Activated T-helper 17 cell treated with anti-CD3 and anti-CD28 coated beads, Interleukin-2, amount 50 U/mL, for 72 hours (primary cell): ENCODE measurements around the gene PCMTD2. TPM values are rescaled to one million over a fixed set of nuclear protein-coding genes. Genes with fewer than 3 reads are reported as not detected.

ENCODE experiments used
- ATAC-seq: fragments of 150-1000 bp; cut with Tn5 transposase; replicated peaks from 2 replicates; pipeline ENCODE4 v1.10.0; 2021; ENCODE audit warnings: mild to moderate bottlenecking, moderate library complexity
- H3K27ac Mint-ChIP-seq: one replicate; pipeline ENCODE4 v1.8.0; 2022; ENCODE audit warnings: mixed read lengths
- H3K27me3 Mint-ChIP-seq: one replicate; pipeline ENCODE4 v1.8.0; 2022; ENCODE audit warnings: mixed read lengths
- H3K36me3 Mint-ChIP-seq: one replicate; pipeline ENCODE4 v1.8.0; 2022; ENCODE audit warnings: low read depth, mild to moderate bottlenecking, mixed read lengths
- H3K4me1 Mint-ChIP-seq: one replicate; pipeline ENCODE4 v1.8.0; 2022; ENCODE audit warnings: mixed read lengths
- H3K4me3 Mint-ChIP-seq: one replicate; pipeline ENCODE4 v1.8.0; 2022; ENCODE audit warnings: mild to moderate bottlenecking, mixed read lengths
- H3K9me3 Mint-ChIP-seq: one replicate; pipeline ENCODE4 v1.8.0; 2022; ENCODE audit warnings: mixed read lengths
- total RNA-seq, 2 donors: library from RNA; stranded (reverse); gene quantifications; one replicate each; pipeline ENCODE4 v1.2.3, GENCODE V29; 2022

Gene PCMTD2
- total RNA-seq, 2 donors from 2014 or later: 29.6 to 37.9 TPM

GRCh38 chr20:64240243-64241015 lies 15.1 kb upstream of the PCMTD2 start:
- Mint-ChIP-seq H3K27me3 (peaks cover 5% of the 10 kb centered on the region), H3K9me3 (no peaks in the 10 kb centered on the region), H3K4me1 (no peaks in the 10 kb centered on the region), H3K36me3 (no peaks in the 10 kb centered on the region), H3K4me3 (no peak overlapping the region), H3K27ac (no peak overlapping the region)
- no peak for ATAC-seq

- Mint-ChIP-seq H3K27me3 (peaks cover 7% of the 10 kb centered on the region), H3K4me3 (no peak overlapping the region), H3K4me1 (no peaks in the 10 kb centered on the region), H3K9me3 (no peaks in the 10 kb centered on the region), H3K36me3 (no peaks in the 10 kb centered on the region), H3K27ac (no peak overlapping the region)
- ATAC-seq: no peak
Measured at GRCh38 chr20:64241061-64241460, 14.5 kb upstream of the PCMTD2 start.

DNA sequence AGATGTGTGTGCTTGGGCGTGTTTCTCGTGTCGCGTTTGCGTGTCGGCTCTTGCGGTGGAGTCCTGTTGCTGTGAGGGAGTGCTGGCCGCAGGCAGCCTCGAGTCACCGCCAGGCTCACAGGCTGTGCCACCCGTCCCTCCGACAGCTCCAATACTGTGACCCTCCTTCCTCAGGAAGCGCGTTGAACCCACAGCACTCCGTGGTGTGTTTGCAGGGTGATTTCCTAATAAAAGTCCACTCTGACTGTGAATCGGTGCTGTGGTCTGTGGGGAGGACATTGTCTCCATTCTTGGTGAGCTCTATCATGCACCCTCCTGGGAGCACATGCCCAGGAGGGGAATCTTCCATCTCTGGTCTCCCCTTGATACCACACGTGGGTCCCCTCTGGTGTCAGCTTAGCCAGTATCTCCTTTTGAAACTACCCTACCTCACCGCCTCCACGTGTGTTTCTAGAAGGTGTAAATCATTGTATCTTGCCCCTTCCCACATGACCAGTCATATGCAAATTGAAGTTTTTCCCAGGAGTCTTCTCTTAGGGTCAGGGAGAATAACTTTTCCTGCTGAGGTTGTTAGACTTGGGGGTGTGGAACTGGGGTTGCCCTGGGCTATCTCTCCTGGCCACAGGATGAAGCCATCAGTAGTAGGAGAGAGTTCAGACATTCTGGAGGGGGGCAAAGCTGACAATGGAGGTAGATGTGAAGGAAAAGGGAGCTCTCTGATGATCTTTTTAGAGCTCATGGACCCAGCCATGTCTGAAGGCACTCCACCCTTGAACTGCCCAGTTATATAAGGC lies 13.3 kb upstream of the PCMTD2 start:
- no peaks in the 10 kb centered on the region for H3K36me3 Mint-ChIP-seq
- H3K9me3 Mint-ChIP-seq: no peaks in the 10 kb centered on the region
- no peak overlapping the region for H3K27ac Mint-ChIP-seq
- peaks cover 8% of the 10 kb centered on the region for H3K27me3 Mint-ChIP-seq
- no peaks in the 10 kb centered on the region for H3K4me1 Mint-ChIP-seq
- H3K4me3 Mint-ChIP-seq: no peak overlapping the region
- no peak for ATAC-seq

GRCh38 chr20:64242797-64243475 lies 12.6 kb upstream of the PCMTD2 start:
- no peak for ATAC-seq
- Mint-ChIP-seq H3K36me3 (no peaks in the 10 kb centered on the region), H3K9me3 (no peaks in the 10 kb centered on the region), H3K4me3 (no peak overlapping the region), H3K27ac (no peak overlapping the region), H3K27me3 (peaks cover 8% of the 10 kb centered on the region), H3K4me1 (no peaks in the 10 kb centered on the region)

GRCh38 chr20:64244281-64244805 lies 11.2 kb upstream of the PCMTD2 start:
- Mint-ChIP-seq H3K4me1 (no peaks in the 10 kb centered on the region), H3K4me3 (no peak overlapping the region), H3K9me3 (no peaks in the 10 kb centered on the region), H3K27me3 (peaks cover 8% of the 10 kb centered on the region), H3K27ac (no peak overlapping the region), H3K36me3 (no peaks in the 10 kb centered on the region)
- no peak for ATAC-seq

DNA sequence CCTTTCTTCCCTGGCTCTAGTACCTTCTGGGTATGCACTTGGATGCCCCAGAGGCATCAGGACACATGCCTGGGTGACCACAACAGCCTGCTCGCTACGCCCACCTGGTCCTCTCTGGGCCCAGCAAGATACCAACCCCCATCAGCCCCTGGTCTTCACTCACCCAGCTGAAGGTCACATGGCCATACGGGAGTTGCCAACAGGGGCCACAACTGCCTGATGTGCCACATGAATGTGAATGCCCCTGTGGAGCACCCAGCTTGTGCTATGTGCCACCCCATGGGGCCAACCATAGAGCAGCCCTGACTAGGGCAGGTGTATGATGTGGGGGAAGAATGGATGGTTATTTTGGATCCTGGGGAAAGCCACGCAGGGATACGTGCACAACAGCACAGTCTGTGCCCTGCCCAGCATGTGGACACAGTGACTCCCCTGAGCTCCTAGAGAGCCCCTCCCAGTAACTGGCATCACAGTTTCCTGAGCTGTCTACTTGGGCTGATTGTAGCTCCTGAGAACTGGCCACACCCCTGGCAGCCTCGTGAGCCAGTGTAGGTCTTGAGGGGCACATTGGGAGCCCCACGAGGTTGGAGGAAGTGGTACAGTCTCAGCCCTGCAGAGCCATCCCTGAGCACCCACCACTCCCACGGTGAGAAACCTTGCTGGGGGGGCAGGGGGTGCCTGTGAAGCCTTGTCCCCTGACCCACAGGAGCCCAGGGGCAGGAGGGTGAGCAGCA lies 10.5 kb upstream of the PCMTD2 start:
- peaks cover 8% of the 10 kb centered on the region for H3K27me3 Mint-ChIP-seq
- H3K9me3 Mint-ChIP-seq: no peaks in the 10 kb centered on the region
- H3K4me1 Mint-ChIP-seq: no peaks in the 10 kb centered on the region
- H3K4me3 Mint-ChIP-seq: no peak overlapping the region
- H3K36me3 Mint-ChIP-seq: no peaks in the 10 kb centered on the region
- H3K27ac Mint-ChIP-seq: no peak overlapping the region
- no peak for ATAC-seq

GRCh38 chr20:64245746-64246595 lies 9.6 kb upstream of the PCMTD2 start:
- Mint-ChIP-seq H3K9me3 (no peaks in the 10 kb centered on the region), H3K27ac (no peak overlapping the region), H3K4me1 (no peaks in the 10 kb centered on the region), H3K4me3 (no peak overlapping the region), H3K27me3 (peaks cover 8% of the 10 kb centered on the region), H3K36me3 (no peaks in the 10 kb centered on the region)
- ATAC-seq: no peak

DNA sequence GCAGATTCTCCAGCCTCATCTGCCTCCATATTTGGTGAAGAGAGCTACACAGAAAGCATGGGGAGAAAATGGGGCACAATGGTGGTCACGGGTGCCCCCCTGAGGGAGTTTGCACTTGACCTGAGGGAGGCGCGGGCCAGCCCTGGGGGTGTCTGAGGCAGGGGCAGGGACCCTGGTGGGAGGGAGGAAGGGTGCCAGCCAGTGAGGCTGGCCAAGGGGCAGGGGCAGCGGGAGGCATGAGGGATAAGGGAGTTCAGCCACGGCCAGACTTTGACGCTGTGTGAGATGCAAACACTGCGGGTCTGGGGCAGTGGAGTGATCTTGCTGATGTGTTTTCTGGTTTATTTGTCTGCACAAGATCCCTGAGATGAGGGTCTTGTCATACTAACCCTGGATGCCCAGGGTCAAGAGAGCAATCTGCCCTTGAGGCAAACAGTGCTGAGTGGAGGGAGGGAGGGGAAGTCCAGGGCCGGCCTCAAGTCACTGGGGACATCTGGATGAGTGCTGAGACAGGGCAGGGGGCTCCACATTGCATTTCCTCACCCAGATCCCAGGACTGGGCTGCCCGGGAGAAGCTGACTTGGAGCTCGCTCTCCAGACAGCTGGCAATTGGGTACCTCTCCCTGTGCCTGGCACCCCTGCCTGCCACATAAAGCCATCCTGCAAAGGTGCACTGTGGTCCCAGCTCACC lies 8.8 kb upstream of the PCMTD2 start:
- ATAC-seq: no peak
- H3K4me1 Mint-ChIP-seq: no peaks in the 10 kb centered on the region
- H3K4me3 Mint-ChIP-seq: no peak overlapping the region
- no peaks in the 10 kb centered on the region for H3K36me3 Mint-ChIP-seq
- no peak overlapping the region for H3K27ac Mint-ChIP-seq
- H3K9me3 Mint-ChIP-seq: no peaks in the 10 kb centered on the region
- peaks cover 8% of the 10 kb centered on the region for H3K27me3 Mint-ChIP-seq

- no peaks in the 10 kb centered on the region for H3K36me3 Mint-ChIP-seq
- H3K4me3 Mint-ChIP-seq: no peak overlapping the region
- ATAC-seq: no peak
- H3K27ac Mint-ChIP-seq: no peak overlapping the region
- H3K27me3 Mint-ChIP-seq: peaks cover 8% of the 10 kb centered on the region
- no peaks in the 10 kb centered on the region for H3K4me1 Mint-ChIP-seq
- no peaks in the 10 kb centered on the region for H3K9me3 Mint-ChIP-seq
Measured at GRCh38 chr20:64247307-64247618, 8.3 kb upstream of the PCMTD2 start.

GRCh38 chr20:64247970-64248841 lies 7.3 kb upstream of the PCMTD2 start:
- Mint-ChIP-seq H3K27me3 (peaks cover 15% of the 10 kb centered on the region), H3K9me3 (no peaks in the 10 kb centered on the region), H3K36me3 (no peaks in the 10 kb centered on the region), H3K27ac (no peak overlapping the region), H3K4me1 (no peaks in the 10 kb centered on the region), H3K4me3 (no peak overlapping the region)
- no peak for ATAC-seq

- Mint-ChIP-seq H3K4me3 (no peak overlapping the region), H3K27me3 (peaks cover 11% of the 10 kb centered on the region), H3K36me3 (peaks cover 5% of the 10 kb centered on the region), H3K4me1 (peaks cover 7% of the 10 kb centered on the region), H3K9me3 (no peaks in the 10 kb centered on the region), H3K27ac (no peak overlapping the region)
- no peak for ATAC-seq
Measured at GRCh38 chr20:64250027-64250426, 5.5 kb upstream of the PCMTD2 start.

- H3K4me3 Mint-ChIP-seq: no peak overlapping the region
- peaks cover 13% of the 10 kb centered on the region for H3K36me3 Mint-ChIP-seq
- peaks cover 19% of the 10 kb centered on the region for H3K4me1 Mint-ChIP-seq
- no peak overlapping the region for H3K27ac Mint-ChIP-seq
- peaks cover 8% of the 10 kb centered on the region for H3K27me3 Mint-ChIP-seq
- no peak for ATAC-seq
- no peaks in the 10 kb centered on the region for H3K9me3 Mint-ChIP-seq
Measured at GRCh38 chr20:64253000-64253383, 2.6 kb upstream of the PCMTD2 start.
